ENCODE results near the gene TIMD4. TPM values are rescaled to one million over a fixed set of nuclear protein-coding genes. Genes with fewer than 3 reads are reported as not detected.
A peak's percentile ranks its signal among the peaks of the same experiment; 100 is the strongest.

TIMD4 gene
- total and polyA plus RNA-seq, 9 of the 15 experiments (the other 6 are each of a cell fraction or from before 2014, with no cell fraction given): not detected

DNA sequence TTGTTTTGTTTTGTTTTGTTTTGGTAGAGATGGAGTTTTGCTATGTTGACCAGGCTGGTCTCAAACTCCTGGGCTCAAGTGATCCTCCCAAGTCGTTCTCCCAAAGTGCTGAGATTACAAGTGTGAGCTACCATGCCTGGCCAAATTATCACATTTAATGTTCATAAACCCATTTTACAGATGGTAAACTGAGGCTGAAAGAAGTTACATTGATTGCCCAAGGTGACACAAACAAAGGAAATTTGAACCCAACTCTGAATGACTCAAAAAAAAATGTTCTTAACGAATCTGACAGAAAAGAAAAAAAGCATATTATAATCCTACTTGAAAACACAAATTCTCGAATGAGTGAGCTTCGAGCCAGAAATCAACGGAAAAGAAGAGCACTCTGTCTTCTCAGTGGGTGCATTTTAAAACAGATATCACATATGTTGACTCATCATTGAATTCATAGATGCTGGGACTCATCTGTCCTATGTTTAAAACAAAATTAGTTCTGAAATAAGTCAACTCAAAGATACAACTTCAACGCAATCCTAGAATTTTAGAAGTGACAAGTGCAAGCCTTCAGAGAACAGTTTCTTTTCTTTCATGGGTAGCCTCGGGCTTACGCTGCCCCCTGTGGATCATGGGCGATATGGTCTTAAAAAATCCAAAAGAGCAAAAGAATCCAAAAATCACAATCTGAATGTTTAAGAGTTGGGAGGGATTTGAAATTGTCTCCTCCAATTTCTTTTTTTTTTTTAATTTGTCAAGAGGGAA lies 28.4 kb downstream of the TIMD4 start:
- POLR2A ChIA-PET: interaction anchor here (0.8 kb wide), 1 partner anchor 1636 kb away, joined by 3 read pairs; no protein-coding TSS in a partner anchor
- H3K4me3 ChIP-seq: no peak overlapping the region
- BruUV-seq (replicated peaks): no TSS peak

More for the DNA sequence above, 28.4 kb downstream of the TIMD4 start:
- no peaks in the 10 kb centered on the region for H3K27me3 ChIP-seq (ENCODE audit: control insufficient read depth in 2 of 2, insufficient read depth in 2 of 2, low read length in 2 of 2)
- H4K20me1 ChIP-seq (replicated peaks; ENCODE audit: control insufficient read depth, insufficient read depth, low read length): no peaks in the 10 kb centered on the region
- H3K9me3 ChIP-seq (replicated peaks; ENCODE audit: control insufficient read depth, insufficient read depth, low read depth, low read length): no peaks in the 10 kb centered on the region
- no peaks in the 10 kb centered on the region for H3K36me3 ChIP-seq (ENCODE audit: control insufficient read depth, insufficient read depth, low read length)
- ATAC-seq: no peak
- H2AFZ ChIP-seq (ENCODE audit: low read depth, low read length): no peak overlapping the region
- H3K4me1 ChIP-seq (replicated peaks in 1 of 2; ENCODE audit: control insufficient read depth in 2 of 2, insufficient read depth in 2 of 2, low read length in 2 of 2): no peaks in the 10 kb centered on the region
- H3K9me1 ChIP-seq (ENCODE audit: control insufficient read depth, insufficient read depth, low read length): no peaks in the 10 kb centered on the region
- intact Hi-C loops (cut with micrococcal nuclease) (no loop called here), in situ Hi-C loops (cut with MboI) (no loop called here)
- FAIRE-seq: no peak
- DNase-seq (ENCODE audit: extremely low read depth in 1 of 4, low spot score in 3 of 4): peak in 3 of 4 experiments; percentile 1 to 11 (median 10)
- H3K9ac ChIP-seq (ENCODE audit: insufficient read depth in 1 of 2, low read depth in 2 of 2, low read length in 2 of 2): no peak overlapping the region
- no peak overlapping the region for H3K4me2 ChIP-seq (ENCODE audit: insufficient read depth, low read length)
- CTCF ChIA-PET (ENCODE audit: low intra/inter-chr PET ratio): no interaction called here
- TF ChIP-seq HNRNPK (IDR thresholded peaks at IDR 0.05; ENCODE audit: low read depth, low read length, poor library complexity, severe bottlenecking) (no peak), CTCF (IDR thresholded peaks at IDR 0.05 in 2 of 3, conservative IDR thresholded peaks at IDR 0.05 in 1 of 3; ENCODE audit: insufficient read depth in 2 of 3, low read depth in 1 of 3, low read length in 3 of 3) (peak in 1 of 3 experiments; percentile 28; a peak in 2 of 6 replicates)
- TF ChIP-seq, protein P1, sequence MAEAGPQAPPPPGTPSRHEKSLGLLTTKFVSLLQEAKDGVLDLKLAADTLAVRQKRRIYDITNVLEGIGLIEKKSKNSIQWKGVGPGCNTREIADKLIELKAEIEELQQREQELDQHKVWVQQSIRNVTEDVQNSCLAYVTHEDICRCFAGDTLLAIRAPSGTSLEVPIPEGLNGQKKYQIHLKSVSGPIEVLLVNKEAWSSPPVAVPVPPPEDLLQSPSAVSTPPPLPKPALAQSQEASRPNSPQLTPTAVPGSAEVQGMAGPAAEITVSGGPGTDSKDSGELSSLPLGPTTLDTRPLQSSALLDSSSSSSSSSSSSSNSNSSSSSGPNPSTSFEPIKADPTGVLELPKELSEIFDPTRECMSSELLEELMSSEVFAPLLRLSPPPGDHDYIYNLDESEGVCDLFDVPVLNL (CRISPR knock-in tag; IDR thresholded peaks at IDR 0.05; ENCODE audit: low read depth): no peak
- H3K27ac ChIP-seq (ENCODE audit: extremely low read depth, low read depth, low read length): no peak overlapping the region
- H3K79me2 ChIP-seq (ENCODE audit: control insufficient read depth, insufficient read depth, low read length): no peaks in the 10 kb centered on the region
- under 1% methylated on average over 9 of the region's 9 CpGs for WGBS (ENCODE audit: insufficient coverage, low coverage, missing lambda C conversion rate)
